GM23338 (cell line): ENCODE results near the gene ETHE1. TPM values are rescaled to one million over a fixed set of nuclear protein-coding genes. Genes with fewer than 3 reads are reported as not detected.

Experiments
- ATAC-seq: fragments of 200-7000 bp; cut with Tn5 transposase; 3 replicates; pipeline ENCODE4 v1.9.1; 2020
- DNase-seq: peaks from one replicate; pipeline ENCODE4 v3.0.0-alpha.2; 2015; ENCODE audit warnings: low spot score
- H2AFZ ChIP-seq: fragments of 200-600 bp; sonication (generic); 2 replicates; pipeline ENCODE4 v1.8.0; 2016; ENCODE audit warnings: antibody characterized with exemption, mild to moderate bottlenecking, moderate library complexity
- H3F3A ChIP-seq: fragments of 200-600 bp; sonication (generic); replicated peaks from 2 replicates; pipeline ENCODE4 v1.8.0; 2017; ENCODE audit warnings: antibody characterized with exemption, mixed run types, low read depth
- H3K27ac ChIP-seq: fragments of 200-600 bp; sonication (generic); 2 replicates; pipeline ENCODE4 v1.6.1; 2016; ENCODE audit warnings: low read depth
- H3K27me3 ChIP-seq: fragments of 200-600 bp; sonication (generic); 2 replicates; pipeline ENCODE4 v1.8.0; 2016; ENCODE audit warnings: mild to moderate bottlenecking, mixed run types, moderate library complexity; ENCODE audit not compliant: insufficient read depth
- H3K36me3 ChIP-seq: fragments of 200-600 bp; sonication (generic); 2 replicates; pipeline ENCODE4 v1.8.0; 2016; ENCODE audit warnings: mild to moderate bottlenecking; ENCODE audit not compliant: insufficient read depth
- H3K4me1 ChIP-seq: fragments of 200-600 bp; sonication (generic); 2 replicates; pipeline ENCODE4 v1.8.0; 2016; ENCODE audit warnings: mild to moderate bottlenecking, moderate library complexity; ENCODE audit not compliant: insufficient read depth
- H3K4me2 ChIP-seq: fragments of 200-600 bp; sonication (generic); 2 replicates; pipeline ENCODE4 v1.7.1; 2017; ENCODE audit warnings: mixed run types
- H3K4me3 ChIP-seq: fragments of 200-600 bp; sonication (generic); 2 replicates; pipeline ENCODE4 v1.6.1; 2016; ENCODE audit warnings: mixed run types
- H3K79me2 ChIP-seq: fragments of 200-600 bp; sonication (generic); replicated peaks from 2 replicates; pipeline ENCODE4 v1.8.0; 2017; ENCODE audit warnings: mild to moderate bottlenecking; ENCODE audit not compliant: insufficient read depth
- H3K9me2 ChIP-seq: fragments of 200-600 bp; sonication (generic); 2 replicates; pipeline ENCODE4 v1.8.0; 2017; ENCODE audit not compliant: insufficient read depth
- H4K20me1 ChIP-seq: fragments of 200-600 bp; sonication (generic); replicated peaks from 2 replicates; pipeline ENCODE4 v1.8.0; 2017; ENCODE audit warnings: mild to moderate bottlenecking; ENCODE audit not compliant: insufficient read depth
- H3K27ac Mint-ChIP-seq: 2 replicates; pipeline ENCODE4 v1.8.0; 2020; ENCODE audit warnings: inconsistent platforms, mild to moderate bottlenecking, moderate library complexity, mixed read lengths
- H3K27me3 Mint-ChIP-seq: 3 replicates; pipeline ENCODE4 v1.8.0; 2022; ENCODE audit warnings: low read depth, mild to moderate bottlenecking, moderate library complexity, mixed read lengths, inconsistent platforms; ENCODE audit not compliant: insufficient read depth, poor library complexity
- H3K36me3 Mint-ChIP-seq: 3 replicates; pipeline ENCODE4 v1.8.0; 2021; ENCODE audit warnings: low read depth, mild to moderate bottlenecking, inconsistent platforms, moderate library complexity, mixed read lengths
- H3K4me1 Mint-ChIP-seq: 3 replicates; pipeline ENCODE4 v1.8.0; 2020; ENCODE audit warnings: mild to moderate bottlenecking, inconsistent platforms, mixed read lengths
- H3K4me3 Mint-ChIP-seq: 3 replicates; pipeline ENCODE4 v1.8.0; 2021; ENCODE audit warnings: moderate library complexity, mild to moderate bottlenecking, inconsistent platforms, mixed read lengths
- H3K9me3 Mint-ChIP-seq: 3 replicates; pipeline ENCODE4 v1.8.0; 2020; ENCODE audit warnings: moderate library complexity, mild to moderate bottlenecking, inconsistent platforms, mixed read lengths
- EZH2 ChIP-seq: fragments of 200-600 bp; sonication (generic); IDR thresholded peaks from one replicate; pipeline ENCODE4 v1.8.0; 2017; ENCODE audit warnings: antibody characterized with exemption, mild to moderate bottlenecking, low read depth; ENCODE audit not compliant: unreplicated experiment
- EZH2phosphoT487 ChIP-seq: fragments of 200-600 bp; sonication (generic); IDR thresholded peaks from one replicate; pipeline ENCODE4 v1.8.1; 2018; ENCODE audit warnings: antibody characterized with exemption; ENCODE audit not compliant: unreplicated experiment
- JUNB ChIP-seq: IDR thresholded peaks from one replicate; pipeline ENCODE4 v1.6.1; 2016; ENCODE audit warnings: antibody characterized with exemption; ENCODE audit not compliant: unreplicated experiment
- ZNF331 ChIP-seq: fragments of 250-450 bp; sonication (Bioruptor Pico); IDR thresholded peaks from 2 replicates; pipeline ENCODE4 v1.5.0; 2020; ENCODE audit warnings: low read depth, mild to moderate bottlenecking, moderate library complexity
- polyA plus RNA-seq: library from polyadenylated mRNA; unstranded; fragments of >200 nt; fragmentation: Nextera tagmentation; extraction: Ambion mirVana; gene quantifications from 2 replicates; pipeline ENCODE4 v1.2.1, GENCODE V29; 2016
- total RNA-seq: library from RNA; depleted of rRNA; stranded (reverse); fragments of >200 nt; shearing (Covaris generic); gene quantifications from 2 replicates; pipeline ENCODE4 v1.2.3, GENCODE V29; 2014
- TF ChIP-seq, protein P1 (sequence below): fragments of 250-450 bp; sonication (Bioruptor Pico); IDR thresholded peaks from 2 replicates; pipeline ENCODE4 v1.5.0; 2020; ENCODE audit warnings: mild to moderate bottlenecking, moderate library complexity
- TF ChIP-seq, protein P2 (sequence below): IDR thresholded peaks from one replicate; pipeline ENCODE4 v1.6.1; 2018; ENCODE audit warnings: antibody characterized with exemption; ENCODE audit not compliant: unreplicated experiment

ETHE1 gene
- total and polyA plus RNA-seq, 2 experiments from 2014 or later = 11.1 to 25.5 TPM

DNA sequence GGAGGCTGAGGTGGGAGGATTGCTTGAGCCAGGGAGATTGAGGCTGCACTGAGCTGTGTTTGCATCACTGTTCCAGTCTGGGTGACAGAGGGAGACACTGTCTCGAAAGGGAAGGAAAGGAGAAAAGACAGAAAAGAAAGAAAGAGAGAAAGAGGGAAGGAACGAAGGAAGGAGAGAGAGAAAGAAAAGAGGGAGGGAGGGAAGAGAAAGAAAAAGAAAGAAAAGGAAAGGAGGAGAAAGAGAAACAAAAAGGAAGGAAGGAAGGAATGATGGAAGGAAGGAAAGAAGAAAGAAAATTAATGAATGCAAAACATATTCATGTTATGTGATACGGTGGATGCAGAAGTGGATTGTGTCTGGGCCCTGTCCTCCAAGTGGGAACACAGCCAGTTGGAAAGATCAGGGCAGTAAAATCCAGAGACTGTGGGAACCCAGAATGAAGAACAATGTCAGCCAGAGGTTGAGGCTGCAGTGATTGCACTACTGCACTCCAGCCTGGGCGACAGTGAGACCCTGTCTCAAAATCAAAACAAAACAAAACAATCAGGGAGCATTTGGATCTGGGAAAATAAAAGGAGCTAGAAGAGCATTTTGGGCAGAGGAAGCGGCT is 28.7 kb downstream of the ETHE1 start (continued):
- TF ChIP-seq, protein P1, sequence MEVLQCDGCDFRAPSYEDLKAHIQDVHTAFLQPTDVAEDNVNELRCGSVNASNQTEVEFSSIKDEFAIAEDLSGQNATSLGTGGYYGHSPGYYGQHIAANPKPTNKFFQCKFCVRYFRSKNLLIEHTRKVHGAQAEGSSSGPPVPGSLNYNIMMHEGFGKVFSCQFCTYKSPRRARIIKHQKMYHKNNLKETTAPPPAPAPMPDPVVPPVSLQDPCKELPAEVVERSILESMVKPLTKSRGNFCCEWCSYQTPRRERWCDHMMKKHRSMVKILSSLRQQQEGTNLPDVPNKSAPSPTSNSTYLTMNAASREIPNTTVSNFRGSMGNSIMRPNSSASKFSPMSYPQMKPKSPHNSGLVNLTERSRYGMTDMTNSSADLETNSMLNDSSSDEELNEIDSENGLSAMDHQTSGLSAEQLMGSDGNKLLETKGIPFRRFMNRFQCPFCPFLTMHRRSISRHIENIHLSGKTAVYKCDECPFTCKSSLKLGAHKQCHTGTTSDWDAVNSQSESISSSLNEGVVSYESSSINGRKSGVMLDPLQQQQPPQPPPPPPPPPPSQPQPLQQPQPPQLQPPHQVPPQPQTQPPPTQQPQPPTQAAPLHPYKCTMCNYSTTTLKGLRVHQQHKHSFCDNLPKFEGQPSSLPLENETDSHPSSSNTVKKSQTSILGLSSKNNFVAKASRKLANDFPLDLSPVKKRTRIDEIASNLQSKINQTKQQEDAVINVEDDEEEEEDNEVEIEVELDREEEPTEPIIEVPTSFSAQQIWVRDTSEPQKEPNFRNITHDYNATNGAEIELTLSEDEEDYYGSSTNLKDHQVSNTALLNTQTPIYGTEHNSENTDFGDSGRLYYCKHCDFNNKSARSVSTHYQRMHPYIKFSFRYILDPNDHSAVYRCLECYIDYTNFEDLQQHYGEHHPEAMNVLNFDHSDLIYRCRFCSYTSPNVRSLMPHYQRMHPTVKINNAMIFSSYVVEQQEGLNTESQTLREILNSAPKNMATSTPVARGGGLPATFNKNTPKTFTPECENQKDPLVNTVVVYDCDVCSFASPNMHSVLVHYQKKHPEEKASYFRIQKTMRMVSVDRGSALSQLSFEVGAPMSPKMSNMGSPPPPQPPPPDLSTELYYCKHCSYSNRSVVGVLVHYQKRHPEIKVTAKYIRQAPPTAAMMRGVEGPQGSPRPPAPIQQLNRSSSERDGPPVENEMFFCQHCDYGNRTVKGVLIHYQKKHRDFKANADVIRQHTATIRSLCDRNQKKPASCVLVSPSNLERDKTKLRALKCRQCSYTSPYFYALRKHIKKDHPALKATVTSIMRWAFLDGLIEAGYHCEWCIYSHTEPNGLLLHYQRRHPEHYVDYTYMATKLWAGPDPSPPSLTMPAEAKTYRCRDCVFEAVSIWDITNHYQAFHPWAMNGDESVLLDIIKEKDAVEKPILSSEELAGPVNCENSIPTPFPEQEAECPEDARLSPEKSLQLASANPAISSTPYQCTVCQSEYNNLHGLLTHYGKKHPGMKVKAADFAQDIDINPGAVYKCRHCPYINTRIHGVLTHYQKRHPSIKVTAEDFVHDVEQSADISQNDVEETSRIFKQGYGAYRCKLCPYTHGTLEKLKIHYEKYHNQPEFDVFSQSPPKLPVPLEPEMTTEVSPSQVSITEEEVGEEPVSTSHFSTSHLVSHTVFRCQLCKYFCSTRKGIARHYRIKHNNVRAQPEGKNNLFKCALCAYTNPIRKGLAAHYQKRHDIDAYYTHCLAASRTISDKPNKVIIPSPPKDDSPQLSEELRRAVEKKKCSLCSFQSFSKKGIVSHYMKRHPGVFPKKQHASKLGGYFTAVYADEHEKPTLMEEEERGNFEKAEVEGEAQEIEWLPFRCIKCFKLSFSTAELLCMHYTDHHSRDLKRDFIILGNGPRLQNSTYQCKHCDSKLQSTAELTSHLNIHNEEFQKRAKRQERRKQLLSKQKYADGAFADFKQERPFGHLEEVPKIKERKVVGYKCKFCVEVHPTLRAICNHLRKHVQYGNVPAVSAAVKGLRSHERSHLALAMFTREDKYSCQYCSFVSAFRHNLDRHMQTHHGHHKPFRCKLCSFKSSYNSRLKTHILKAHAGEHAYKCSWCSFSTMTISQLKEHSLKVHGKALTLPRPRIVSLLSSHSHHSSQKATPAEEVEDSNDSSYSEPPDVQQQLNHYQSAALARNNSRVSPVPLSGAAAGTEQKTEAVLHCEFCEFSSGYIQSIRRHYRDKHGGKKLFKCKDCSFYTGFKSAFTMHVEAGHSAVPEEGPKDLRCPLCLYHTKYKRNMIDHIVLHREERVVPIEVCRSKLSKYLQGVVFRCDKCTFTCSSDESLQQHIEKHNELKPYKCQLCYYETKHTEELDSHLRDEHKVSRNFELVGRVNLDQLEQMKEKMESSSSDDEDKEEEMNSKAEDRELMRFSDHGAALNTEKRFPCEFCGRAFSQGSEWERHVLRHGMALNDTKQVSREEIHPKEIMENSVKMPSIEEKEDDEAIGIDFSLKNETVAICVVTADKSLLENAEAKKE = no peak
- TF ChIP-seq EZH2phosphoT487 (no peak), JUNB (no peak), ZNF331 (CRISPR knock-in tag) (no peak)

DNA sequence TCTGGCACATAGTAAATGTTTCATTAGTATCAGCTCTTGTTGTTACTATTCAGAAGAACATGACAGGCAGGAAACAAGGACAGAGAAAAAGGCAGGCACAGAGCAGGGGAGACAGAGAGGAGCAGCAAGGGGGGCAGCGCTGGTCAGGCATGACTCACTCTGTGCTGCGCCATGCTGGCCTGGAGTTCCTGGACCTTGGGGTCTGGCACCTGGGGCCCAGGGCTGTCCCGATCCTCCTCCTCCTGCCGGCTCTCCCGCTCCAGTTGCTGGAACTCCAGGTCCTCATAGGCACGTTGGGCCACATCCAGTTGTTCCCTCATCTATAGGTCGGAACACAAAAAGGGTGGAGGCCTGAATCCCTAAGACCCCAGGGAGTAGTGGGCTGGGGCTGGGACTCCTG is 30.0 kb downstream of the ETHE1 start:
- Mint-ChIP-seq H3K9me3 (no peaks in the 10 kb centered on the region; the same call in 2 of the 3 replicates), H3K27ac (no peak overlapping the region), H3K4me3 (no peak overlapping the region), H3K36me3 (peaks cover 3% of the 10 kb centered on the region; the same call in 1 of the 3 replicates), H3K27me3 (peaks cover 6% of the 10 kb centered on the region), H3K4me1 (peaks cover 11% of the 10 kb centered on the region)
- Histone ChIP-seq H3K79me2 (no peaks in the 10 kb centered on the region), H4K20me1 (0 out of 2 replicates have a peak, but pooled peaks cover 7% of the 10 kb centered on the region), H3K27me3 (0 out of 2 replicates have a peak, but pooled peaks cover 6% of the 10 kb centered on the region), H3F3A (no peaks in the 10 kb centered on the region), H3K36me3 (no peaks in the 10 kb centered on the region; the same call in 1 of the 2 replicates), H3K4me3 (no peak overlapping the region), H2AFZ (no peak overlapping the region), H3K4me2 (no peak overlapping the region), H3K27ac (no peak overlapping the region), H3K9me2 (no peaks in the 10 kb centered on the region), H3K4me1 (no peaks in the 10 kb centered on the region)
- no peak for DNase-seq
- no peak for ATAC-seq
- no peak for TF ChIP-seq EZH2
- TF ChIP-seq, protein P2, sequence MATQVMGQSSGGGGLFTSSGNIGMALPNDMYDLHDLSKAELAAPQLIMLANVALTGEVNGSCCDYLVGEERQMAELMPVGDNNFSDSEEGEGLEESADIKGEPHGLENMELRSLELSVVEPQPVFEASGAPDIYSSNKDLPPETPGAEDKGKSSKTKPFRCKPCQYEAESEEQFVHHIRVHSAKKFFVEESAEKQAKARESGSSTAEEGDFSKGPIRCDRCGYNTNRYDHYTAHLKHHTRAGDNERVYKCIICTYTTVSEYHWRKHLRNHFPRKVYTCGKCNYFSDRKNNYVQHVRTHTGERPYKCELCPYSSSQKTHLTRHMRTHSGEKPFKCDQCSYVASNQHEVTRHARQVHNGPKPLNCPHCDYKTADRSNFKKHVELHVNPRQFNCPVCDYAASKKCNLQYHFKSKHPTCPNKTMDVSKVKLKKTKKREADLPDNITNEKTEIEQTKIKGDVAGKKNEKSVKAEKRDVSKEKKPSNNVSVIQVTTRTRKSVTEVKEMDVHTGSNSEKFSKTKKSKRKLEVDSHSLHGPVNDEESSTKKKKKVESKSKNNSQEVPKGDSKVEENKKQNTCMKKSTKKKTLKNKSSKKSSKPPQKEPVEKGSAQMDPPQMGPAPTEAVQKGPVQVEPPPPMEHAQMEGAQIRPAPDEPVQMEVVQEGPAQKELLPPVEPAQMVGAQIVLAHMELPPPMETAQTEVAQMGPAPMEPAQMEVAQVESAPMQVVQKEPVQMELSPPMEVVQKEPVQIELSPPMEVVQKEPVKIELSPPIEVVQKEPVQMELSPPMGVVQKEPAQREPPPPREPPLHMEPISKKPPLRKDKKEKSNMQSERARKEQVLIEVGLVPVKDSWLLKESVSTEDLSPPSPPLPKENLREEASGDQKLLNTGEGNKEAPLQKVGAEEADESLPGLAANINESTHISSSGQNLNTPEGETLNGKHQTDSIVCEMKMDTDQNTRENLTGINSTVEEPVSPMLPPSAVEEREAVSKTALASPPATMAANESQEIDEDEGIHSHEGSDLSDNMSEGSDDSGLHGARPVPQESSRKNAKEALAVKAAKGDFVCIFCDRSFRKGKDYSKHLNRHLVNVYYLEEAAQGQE = no peak
